HG02943 (cell line): ENCODE data around the gene MACROD2.
A peak's percentile ranks its signal among the peaks of the same experiment; 100 is the strongest.

Experiments used
- ATAC-seq: cut with Tn5 transposase; IDR thresholded peaks from one replicate; pipeline ENCODE4 v1.9.1; 2021; ENCODE audit warnings: mild to moderate bottlenecking, low read depth, moderate library complexity; ENCODE audit not compliant: unreplicated experiment

The MACROD2 gene

GRCh38 chr20:16057651-16058050 is 2062.3 kb downstream of the MACROD2 start:
- no peak for ATAC-seq

DNA sequence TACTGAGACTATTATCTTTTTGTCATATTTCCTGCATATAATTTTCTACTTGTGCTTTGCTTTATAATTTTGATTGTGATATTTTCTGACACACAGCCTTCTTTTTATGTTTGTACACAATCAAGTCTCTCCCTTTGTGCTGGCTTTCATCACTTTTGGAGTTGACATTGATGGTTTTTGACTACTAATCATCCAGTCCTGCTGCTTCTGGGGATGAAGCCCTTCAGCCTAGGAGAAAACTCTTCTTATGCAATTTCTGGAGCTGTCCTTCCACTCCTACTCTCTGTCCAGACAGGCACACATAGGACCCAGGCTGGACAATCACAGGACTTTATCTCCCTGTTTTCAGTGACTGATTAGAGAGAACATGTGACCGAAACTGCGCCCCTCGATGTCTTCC is 2063.0 kb downstream of the MACROD2 start:
- no peak for ATAC-seq

GRCh38 chr20:16059841-16060240 is 2064.5 kb downstream of the MACROD2 start:
- no peak for ATAC-seq

- no peak for ATAC-seq
Observed at GRCh38 chr20:16061351-16061750, 2066.0 kb downstream of the MACROD2 start.

- no peak for ATAC-seq
Observed at GRCh38 chr20:16062661-16063581, 2067.6 kb downstream of the MACROD2 start.

DNA sequence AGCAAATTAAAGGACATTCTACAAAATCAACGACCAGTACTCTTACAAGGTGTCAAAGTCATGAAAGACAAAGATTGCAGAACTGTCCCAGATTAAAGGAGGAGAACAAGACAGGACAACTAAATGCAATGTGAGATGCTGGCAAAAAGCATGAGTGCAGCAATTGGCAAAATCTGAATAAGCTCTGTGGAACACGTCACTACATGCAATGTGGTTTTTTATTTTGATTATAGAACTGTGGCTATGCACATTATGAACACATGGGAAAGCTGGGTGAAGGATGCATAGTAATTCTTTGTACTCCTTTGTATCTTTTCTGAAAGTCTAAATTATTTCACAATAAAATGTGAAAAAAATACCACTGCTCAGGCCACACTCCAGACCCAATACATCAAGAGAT is 2068.6 kb downstream of the MACROD2 start:
- ATAC-seq: no peak

DNA sequence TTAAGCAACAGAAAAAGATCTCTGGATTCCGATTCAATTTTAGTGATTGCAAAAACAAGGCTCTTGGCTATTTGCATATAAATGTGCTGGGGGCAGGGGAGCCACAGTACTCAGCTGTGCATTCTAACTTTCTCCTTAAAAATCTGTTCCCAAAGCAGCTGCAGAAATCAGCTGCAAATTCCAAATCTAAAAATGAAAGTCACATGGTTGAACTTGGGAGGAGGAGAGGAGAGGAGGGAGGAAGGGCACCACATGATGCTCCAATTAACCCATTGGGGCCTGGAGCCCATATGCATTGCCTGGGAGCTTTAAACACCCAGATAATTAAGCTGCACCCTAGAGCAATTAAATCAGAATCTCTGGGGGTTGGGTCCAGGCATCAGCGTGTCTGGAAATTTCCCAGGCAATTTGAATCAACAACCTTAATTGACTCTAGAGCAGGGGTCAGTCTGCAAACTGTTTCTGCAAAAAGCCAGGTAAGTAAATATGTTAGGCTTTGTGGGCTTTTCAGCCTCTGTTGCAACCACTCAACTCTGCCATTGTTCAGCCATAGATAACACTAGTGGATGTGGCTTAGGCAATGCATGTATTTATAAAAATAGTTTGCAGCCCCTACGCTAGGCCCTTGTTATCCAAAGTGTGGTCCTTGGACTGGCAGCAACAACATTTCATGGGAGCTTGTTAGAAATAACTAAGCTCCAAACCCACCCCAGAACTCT is 2069.8 kb downstream of the MACROD2 start:
- no peak for ATAC-seq

GRCh38 chr20:16066571-16066970 is 2071.3 kb downstream of the MACROD2 start:
- no peak for ATAC-seq

DNA sequence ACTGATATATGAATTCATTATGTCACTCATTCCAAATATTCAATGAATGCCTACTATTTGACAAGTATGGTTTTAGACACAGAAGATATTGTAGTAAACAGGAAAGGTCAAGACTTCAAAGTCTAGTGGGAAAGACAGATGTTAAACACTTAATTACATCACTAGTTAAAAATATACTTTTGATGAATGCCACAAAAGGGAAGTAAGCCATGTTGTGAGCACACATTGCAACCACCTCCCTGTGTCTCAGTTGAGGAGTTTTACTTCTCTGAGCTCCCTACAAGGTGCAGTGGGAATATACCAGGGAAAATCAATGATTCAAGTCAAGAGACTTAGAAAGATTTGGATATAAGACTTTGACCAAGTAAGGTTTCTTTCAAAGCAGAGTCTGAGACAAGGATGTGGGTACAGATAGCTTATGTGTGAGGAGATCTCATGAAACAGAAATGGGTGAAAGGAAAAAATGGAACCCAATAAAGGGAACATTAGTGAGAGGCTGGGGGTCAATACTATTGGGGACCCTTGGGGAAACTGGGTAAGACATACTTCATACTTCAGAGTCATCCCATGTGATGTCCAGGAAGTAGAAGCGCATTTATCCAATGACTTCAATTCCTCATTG is 2074.2 kb downstream of the MACROD2 start:
- peak; percentile 94 for ATAC-seq

GRCh38 chr20:16072220-16072619 is 2076.9 kb downstream of the MACROD2 start:
- no peak for ATAC-seq

DNA sequence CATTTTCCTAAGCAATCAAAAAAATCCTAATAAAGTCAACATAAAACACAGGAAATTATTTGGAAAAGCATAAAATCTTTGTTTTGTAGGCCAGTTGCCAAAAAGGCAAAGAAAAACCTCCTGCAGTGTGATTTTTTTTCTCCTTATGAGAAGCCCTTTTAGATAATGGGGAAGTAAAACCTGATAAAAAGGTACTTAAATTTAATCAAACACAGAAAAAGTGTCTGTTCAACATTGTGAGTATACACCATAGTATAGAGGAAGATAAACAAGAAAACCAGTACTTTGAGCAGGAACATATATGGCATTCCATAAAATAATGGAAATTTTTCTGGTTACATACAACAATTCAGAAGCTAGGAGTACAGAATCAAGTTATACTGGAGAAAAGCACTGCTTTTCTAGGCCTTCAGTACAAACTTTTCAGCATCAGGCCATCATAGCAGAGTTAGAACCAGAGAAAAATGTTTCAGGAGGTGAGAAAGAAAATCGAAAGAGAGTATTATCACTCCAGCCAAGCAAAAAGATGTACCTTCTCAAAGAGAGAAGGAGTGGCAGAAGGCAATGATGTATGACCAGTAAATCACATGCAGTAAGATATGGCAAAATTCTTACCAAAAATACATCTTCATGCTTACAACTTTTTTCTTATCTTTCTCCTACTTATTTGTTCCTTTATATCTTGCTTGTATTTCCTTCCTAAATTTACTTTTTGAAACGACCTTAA is 2083.0 kb downstream of the MACROD2 start:
- no peak for ATAC-seq

DNA sequence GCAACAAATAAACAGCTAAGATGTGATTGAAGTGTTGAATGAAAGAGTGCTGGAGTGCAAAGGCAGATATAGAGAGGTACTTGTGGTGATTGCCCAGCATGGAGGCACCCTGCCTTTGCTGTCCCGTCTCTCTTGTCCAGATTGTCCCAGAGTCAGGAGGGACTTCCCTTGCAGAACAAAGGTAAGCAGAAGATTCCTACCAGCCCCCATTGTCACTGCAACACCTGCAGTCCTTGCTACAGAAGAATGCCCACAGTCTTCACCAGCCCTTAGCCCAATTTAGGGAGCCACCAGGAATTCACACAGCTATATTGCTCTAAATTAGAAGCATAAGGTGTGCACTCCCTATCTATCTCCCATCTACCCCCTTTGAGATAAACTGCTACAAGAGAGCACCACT is 2086.1 kb downstream of the MACROD2 start:
- no peak for ATAC-seq

- ATAC-seq: no peak
Observed at GRCh38 chr20:16082051-16082550, 2086.8 kb downstream of the MACROD2 start.

DNA sequence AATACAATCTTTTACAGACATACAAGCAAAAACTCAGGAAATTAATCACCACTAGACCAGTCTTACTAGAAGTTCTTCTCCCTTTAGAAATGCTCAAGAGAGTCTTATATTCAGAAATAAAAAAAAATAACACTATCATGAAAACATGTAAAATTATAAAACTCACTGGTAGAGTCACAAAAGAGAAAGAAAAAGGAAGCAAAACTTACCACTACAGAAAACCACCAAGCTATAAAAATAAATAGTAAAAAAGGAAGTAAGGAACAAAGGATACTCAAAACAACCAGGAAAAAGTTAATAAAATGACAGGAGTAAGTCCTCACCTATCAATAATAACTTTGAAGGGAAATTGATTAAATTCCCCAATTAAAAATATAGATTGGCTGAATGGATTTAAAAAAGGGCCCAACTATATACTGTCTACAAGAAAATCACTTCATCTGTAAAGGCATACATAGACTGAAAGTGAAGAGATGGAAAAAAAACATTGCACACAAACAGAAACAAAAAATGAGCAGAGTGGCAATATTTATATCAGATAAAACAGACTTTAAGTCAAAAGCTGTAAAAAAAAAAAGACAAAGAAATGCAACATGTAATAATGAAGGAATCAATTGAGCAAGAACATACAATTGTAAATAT is 2088.4 kb downstream of the MACROD2 start:
- ATAC-seq: no peak

DNA sequence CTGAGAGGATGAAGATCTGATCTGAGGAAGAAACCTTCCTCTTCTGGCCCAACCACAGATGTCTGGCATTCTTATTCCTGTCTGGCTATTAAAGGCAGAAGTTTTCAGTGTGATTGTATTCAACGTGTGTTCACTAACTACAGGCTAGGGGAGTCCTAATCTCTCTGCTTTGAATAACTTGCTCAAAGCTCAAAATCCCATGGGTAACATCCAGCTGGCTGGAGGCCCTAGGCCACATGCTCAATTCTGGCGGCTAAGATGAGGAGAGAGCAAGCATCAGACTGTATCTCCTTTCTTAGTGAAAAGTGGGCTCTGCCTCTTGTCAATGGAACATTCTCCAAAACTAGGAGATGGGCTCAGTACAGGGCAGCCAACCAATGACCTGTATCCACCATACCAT is 2099.9 kb downstream of the MACROD2 start:
- ATAC-seq: no peak

- ATAC-seq: no peak
Observed at GRCh38 chr20:16096756-16097326, 2101.5 kb downstream of the MACROD2 start.

- no peak for ATAC-seq
Observed at GRCh38 chr20:16097788-16098187, 2102.5 kb downstream of the MACROD2 start.

GRCh38 chr20:16098890-16099639 is 2103.7 kb downstream of the MACROD2 start:
- ATAC-seq: no peak

- ATAC-seq: no peak
Observed at GRCh38 chr20:16100111-16100510, 2104.8 kb downstream of the MACROD2 start.
